ENCODE results near the gene ZNF860.
A peak's percentile ranks its signal among the peaks of the same experiment; 100 is the strongest.
"Not testable (repeated sequence)": the region's sequence is repeated elsewhere in the genome, so short reads cannot be mapped to it uniquely, and the experiment has no call there.

The ZNF860 gene

GRCh38 chr3:31962801-31963205 is 18.7 kb upstream of the ZNF860 start:
- no peak for DNase-seq

DNA sequence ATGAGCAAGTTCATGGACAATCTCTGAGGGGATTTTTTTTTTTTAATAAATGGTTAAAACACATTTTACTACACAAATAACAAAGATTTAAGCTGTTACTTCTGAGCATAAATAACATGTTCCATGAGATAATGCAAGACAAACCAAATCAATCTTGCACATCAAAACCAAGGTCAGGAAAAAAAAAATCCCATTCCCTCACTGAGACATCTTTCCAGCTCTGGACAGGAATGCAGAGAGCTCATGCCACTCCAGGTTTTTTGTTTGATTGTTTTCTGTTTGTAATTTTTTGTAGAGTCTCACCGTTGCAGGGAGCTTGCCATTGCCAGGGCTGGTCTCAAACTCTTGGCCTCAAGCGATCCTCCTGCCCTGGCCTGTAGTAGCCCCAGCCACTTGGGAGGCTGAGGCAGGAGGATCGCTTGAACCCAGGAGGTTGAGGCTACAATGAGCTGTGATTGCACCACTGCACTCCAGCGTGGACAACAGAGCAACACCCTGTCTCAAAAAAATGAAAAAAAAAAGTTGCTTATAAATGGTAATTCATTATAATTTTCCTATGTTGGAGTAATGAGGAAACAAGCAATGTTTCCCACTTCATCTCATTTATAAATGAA is 14.5 kb upstream of the ZNF860 start:
- no peak for DNase-seq

DNA sequence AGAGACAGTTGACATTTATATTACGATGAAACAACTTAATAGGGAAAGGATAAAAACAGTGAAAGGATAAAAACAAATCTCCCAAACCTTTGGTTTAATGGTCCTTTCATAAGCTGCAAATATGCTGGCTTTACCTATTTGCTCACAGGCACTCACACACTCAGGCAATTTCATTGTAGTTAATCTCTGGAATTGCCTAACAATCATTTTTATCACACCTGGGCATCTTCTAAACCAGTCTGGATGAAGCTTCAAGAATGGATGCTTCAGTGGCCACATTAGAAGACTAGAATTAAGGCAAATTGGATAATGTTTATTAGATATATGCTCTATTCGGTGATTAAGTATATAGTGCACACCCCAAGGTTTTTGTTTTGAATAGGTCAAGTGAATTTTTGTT is 14.0 kb upstream of the ZNF860 start:
- no peak for DNase-seq

GRCh38 chr3:31968369-31968926 is 13.1 kb upstream of the ZNF860 start:
- DNase-seq = no peak

DNA sequence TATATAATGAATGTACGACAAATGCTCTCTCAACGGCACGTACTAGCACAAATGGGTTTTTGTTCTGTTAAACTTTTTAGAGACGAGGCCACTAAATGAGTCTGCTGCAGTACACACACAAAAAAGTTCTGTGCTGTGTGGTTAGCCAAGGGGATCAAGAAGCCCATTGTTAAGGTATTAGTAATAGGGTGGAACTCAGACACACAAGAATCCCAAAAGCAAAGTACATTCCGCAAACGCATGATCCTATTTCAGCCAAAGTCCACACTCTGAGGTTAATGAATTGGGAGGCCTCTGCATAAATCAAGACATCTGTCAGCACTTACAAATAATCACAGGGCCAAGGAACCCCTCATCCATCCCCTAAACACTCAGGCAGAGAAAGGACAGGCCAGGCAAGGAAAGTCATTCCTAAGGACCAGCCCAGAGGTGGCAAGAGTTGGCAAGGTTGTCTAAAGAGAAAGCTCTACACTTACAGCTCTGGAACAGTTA is 12.6 kb upstream of the ZNF860 start:
- DNase-seq = no peak

GRCh38 chr3:31971607-31972006 is 9.9 kb upstream of the ZNF860 start:
- no peak for DNase-seq

GRCh38 chr3:31973081-31973480 is 8.5 kb upstream of the ZNF860 start:
- DNase-seq = no peak

DNA sequence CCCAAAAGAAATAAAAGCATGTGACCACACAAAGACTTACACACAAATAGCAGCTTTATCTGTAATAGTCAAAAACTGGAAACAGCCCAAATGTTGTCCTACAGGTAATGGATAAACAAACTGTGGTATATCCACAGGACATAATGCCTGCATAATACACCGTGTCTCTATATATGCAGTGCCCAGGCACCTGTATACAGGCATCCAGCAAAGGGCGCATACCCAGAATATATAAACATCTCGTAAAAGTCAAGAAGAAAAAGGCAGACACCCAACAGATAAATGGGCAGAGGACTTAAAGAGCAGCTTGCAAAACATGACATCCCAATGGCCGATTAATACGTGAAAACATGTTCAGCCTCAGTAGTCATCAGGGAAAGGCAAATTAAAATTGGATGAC is 7.7 kb upstream of the ZNF860 start:
- DNase-seq = no peak

GRCh38 chr3:31974471-31974870 is 7.1 kb upstream of the ZNF860 start:
- no peak for DNase-seq

DNA sequence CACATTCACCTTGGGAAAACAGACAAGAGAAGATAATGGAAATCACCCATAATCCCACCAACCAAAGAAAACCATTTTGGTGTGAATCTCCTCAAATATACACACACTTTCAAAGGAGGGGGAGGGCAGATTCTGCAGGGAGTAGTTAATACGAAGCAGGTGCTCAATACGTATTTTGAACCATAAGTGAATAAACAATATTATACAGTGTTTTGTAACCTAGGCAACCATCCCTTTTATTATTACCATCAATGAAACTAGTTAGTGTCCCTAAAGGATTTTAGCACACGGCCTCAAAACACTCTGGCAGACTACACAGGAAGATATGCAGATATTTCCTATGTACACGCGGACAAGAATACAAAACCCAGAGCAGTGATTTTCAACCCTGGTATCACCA is 6.6 kb upstream of the ZNF860 start:
- no peak for DNase-seq

- no peak for DNase-seq
Observed at GRCh38 chr3:31976302-31976701, 5.2 kb upstream of the ZNF860 start.

GRCh38 chr3:31977736-31978135 is 3.8 kb upstream of the ZNF860 start:
- DNase-seq = no peak

GRCh38 chr3:31978553-31978952 is 3.0 kb upstream of the ZNF860 start:
- no peak for DNase-seq

- DNase-seq = no peak
Observed at GRCh38 chr3:31979001-31979697, 2.4 kb upstream of the ZNF860 start.

DNA sequence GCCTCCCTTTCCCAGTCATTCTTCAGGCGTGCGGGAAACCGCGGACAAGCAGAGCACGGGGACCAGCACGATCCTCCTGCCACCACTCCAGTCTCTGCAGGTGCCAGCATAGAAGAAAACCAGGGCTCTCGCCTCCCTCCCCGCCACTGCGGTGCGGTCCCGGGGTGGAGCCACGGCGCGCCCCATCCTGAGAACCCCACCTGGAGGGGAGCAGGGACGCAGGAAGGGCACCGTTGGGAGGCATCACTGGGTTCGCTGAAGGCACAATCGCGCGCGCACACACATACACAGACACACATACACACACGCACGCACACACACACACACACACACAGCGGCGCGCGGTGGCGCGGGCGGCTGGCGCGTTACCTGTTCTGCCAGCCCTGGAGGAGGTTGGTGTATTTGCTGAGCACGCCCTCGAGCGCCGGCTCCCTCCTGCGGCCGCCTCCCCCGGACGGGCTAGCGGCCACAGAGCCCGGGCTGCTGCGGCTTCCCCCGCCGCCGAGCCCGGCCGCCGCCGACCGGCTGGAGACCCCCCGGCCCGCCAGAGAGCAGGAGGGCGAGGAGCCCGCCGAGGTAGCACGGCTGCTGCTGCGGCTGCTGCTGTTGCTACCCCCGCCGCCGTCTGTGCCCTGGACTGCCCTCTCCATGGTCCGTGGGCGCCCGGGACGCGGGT is 882 bp upstream of the ZNF860 start:
- DNase-seq = peak; percentile 29

DNA sequence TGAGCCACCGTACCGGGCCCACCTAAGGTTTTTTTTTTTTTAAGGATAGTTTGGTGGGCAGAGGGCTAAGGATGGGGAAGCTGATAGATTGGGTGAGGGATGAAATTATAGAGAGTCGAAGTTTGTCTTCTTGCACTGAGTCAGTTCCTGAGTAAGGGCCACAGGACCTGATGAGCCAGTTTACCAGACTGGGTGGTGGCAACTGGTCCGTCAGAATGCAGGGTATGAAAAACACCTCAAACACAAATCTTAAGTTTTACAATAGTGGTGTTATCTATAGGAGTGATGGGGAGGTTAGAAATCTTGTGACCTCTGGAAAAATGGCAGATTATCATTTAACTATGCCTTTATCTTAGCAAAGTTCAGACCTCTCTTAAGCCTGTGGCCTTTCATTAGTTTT is 2.8 kb downstream of the ZNF860 start:
- no peak for DNase-seq

GRCh38 chr3:31985831-31986230 is 4.3 kb downstream of the ZNF860 start:
- DNase-seq = no peak

- DNase-seq = no peak
Observed at GRCh38 chr3:31988271-31988670, 6.7 kb downstream of the ZNF860 start.

- not testable (repeated sequence) for DNase-seq
Observed at GRCh38 chr3:31992995-31993394, 11.4 kb downstream of the ZNF860 start.

GRCh38 chr3:31993843-31994242 is 12.3 kb downstream of the ZNF860 start:
- DNase-seq = no peak

GRCh38 chr3:31995026-31995425 is 13.5 kb downstream of the ZNF860 start:
- DNase-seq = not testable (repeated sequence)

GRCh38 chr3:31996195-31996594 is 14.6 kb downstream of the ZNF860 start:
- DNase-seq = no peak

- no peak for DNase-seq
Observed at GRCh38 chr3:31997500-31997899, 15.9 kb downstream of the ZNF860 start.

DNA sequence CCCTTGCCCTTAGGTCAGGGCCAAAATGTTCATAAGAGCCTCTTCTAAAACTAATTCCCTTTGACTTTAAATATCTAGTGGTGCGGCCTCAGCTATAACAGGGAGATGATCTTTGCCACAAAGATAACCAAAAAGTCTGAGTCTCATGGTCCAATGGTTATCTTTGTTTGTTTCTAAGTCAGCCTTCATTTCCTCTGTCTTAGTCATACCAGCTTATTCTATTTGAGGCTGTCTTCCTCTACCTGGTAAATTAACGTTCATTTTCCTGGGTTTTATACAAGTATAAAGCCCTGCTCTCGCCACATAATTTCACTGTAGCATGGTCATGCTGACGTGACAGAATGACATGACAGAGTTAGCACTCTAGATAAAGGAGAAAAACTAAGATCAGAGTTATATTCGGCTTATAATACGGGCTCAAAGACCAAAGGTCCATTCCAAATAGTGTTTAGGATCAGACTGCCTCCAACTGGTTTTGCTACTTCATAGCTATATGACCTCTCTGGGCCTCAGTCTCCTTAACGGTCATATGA is 18.4 kb downstream of the ZNF860 start:
- DNase-seq = no peak
